Mucosa of stomach (tissue), 1 donor: Measurements from ENCODE around the gene TESMIN.

Experiments used
- H3K27me3 ChIP-seq: one replicate; pipeline ENCODE4 v1.7.0; 2013; ENCODE audit warnings: mild to moderate bottlenecking, low read length; ENCODE audit not compliant: control insufficient read depth, insufficient read depth
- H3K36me3 ChIP-seq: one replicate; pipeline ENCODE4 v1.7.0; 2013; ENCODE audit warnings: low read length; ENCODE audit not compliant: control insufficient read depth, insufficient read depth
- H3K4me1 ChIP-seq: one replicate; pipeline ENCODE4 v1.7.0; 2013; ENCODE audit warnings: mild to moderate bottlenecking, low read length; ENCODE audit not compliant: control insufficient read depth, insufficient read depth
- H3K4me3 ChIP-seq: one replicate; pipeline ENCODE4 v1.7.0; 2013; ENCODE audit warnings: low read length
- H3K9ac ChIP-seq: one replicate; pipeline ENCODE4 v1.7.0; 2013; ENCODE audit warnings: mild to moderate bottlenecking, low read length, moderate library complexity
- H3K9me3 ChIP-seq: one replicate; pipeline ENCODE4 v1.7.0; 2013; ENCODE audit warnings: mild to moderate bottlenecking, low read length, moderate library complexity; ENCODE audit not compliant: control insufficient read depth
- donor health status: Pancreatic carcinoma.

TESMIN gene

GRCh38 chr11:68660066-68660810, 91.1 kb downstream of the TESMIN start:
- Histone ChIP-seq H3K4me3 (no peak overlapping the region), H3K9ac (no peak overlapping the region), H3K9me3 (no peaks in the 10 kb centered on the region), H3K27me3 (peaks cover 6% of the 10 kb centered on the region), H3K36me3 (no peaks in the 10 kb centered on the region), H3K4me1 (no peaks in the 10 kb centered on the region)

GRCh38 chr11:68659158-68659921, 92.0 kb downstream of the TESMIN start:
- H3K4me1 ChIP-seq: no peaks in the 10 kb centered on the region
- H3K36me3 ChIP-seq: no peaks in the 10 kb centered on the region
- H3K9ac ChIP-seq: no peak overlapping the region
- peaks cover 6% of the 10 kb centered on the region for H3K27me3 ChIP-seq
- no peak overlapping the region for H3K4me3 ChIP-seq
- H3K9me3 ChIP-seq: no peaks in the 10 kb centered on the region

GRCh38 chr11:68658661-68659060, 92.7 kb downstream of the TESMIN start:
- Histone ChIP-seq H3K4me1 (no peaks in the 10 kb centered on the region), H3K27me3 (peaks cover 6% of the 10 kb centered on the region), H3K9ac (no peak overlapping the region), H3K4me3 (no peak overlapping the region), H3K36me3 (no peaks in the 10 kb centered on the region), H3K9me3 (no peaks in the 10 kb centered on the region)

- H3K27me3 ChIP-seq: peaks cover 5% of the 10 kb centered on the region
- H3K9ac ChIP-seq: no peak overlapping the region
- H3K36me3 ChIP-seq: no peaks in the 10 kb centered on the region
- H3K4me3 ChIP-seq: no peak overlapping the region
- no peaks in the 10 kb centered on the region for H3K9me3 ChIP-seq
- no peaks in the 10 kb centered on the region for H3K4me1 ChIP-seq
Measured at GRCh38 chr11:68658097-68658496, 93.2 kb downstream of the TESMIN start.
